ENCODE data around the gene ARL6IP4. TPM values are rescaled to one million over a fixed set of nuclear protein-coding genes. Genes with fewer than 3 reads are reported as not detected.

ARL6IP4 gene
- total RNA-seq, 2 donors from 2014 or later = 146 to 212 TPM

- H3K27me3 Mint-ChIP-seq = no peaks in the 10 kb centered on the region
- H3K4me1 Mint-ChIP-seq (ENCODE audit: low read depth in 2 of 2) = peaks cover 32 to 38% of the 10 kb centered on the region in 2 donors
- no peak overlapping the region for H3K4me3 Mint-ChIP-seq
- no peaks in the 10 kb centered on the region for H3K36me3 Mint-ChIP-seq
- DNase-seq (ENCODE audit: low spot score) = no peak
- H3K27ac Mint-ChIP-seq = peak overlapping the region; percentile 26 to 62
- H3K9me3 Mint-ChIP-seq = no peaks in the 10 kb centered on the region
- no peak for ATAC-seq
Measured at GRCh38 chr12:122949405-122949804, 31.1 kb upstream of the ARL6IP4 start.

- no peak for ATAC-seq
- no peaks in the 10 kb centered on the region for H3K27me3 Mint-ChIP-seq
- H3K36me3 Mint-ChIP-seq = no peaks in the 10 kb centered on the region
- H3K4me3 Mint-ChIP-seq = no peak overlapping the region
- peaks cover 31 to 37% of the 10 kb centered on the region in 2 donors for H3K4me1 Mint-ChIP-seq (ENCODE audit: low read depth in 2 of 2)
- H3K9me3 Mint-ChIP-seq = no peaks in the 10 kb centered on the region
- peak overlapping the region in 1 of 2 donors; percentile 26 for H3K27ac Mint-ChIP-seq
- DNase-seq (ENCODE audit: low spot score) = no peak
Measured at GRCh38 chr12:122949816-122950675, 30.4 kb upstream of the ARL6IP4 start.

- DNase-seq (ENCODE audit: low spot score) = no peak
- peaks cover 25 to 31% of the 10 kb centered on the region in 2 donors for H3K4me1 Mint-ChIP-seq (ENCODE audit: low read depth in 2 of 2)
Measured at GRCh38 chr12:122951406-122951805, 29.1 kb upstream of the ARL6IP4 start.

GRCh38 chr12:122951979-122952892, 28.2 kb upstream of the ARL6IP4 start:
- Mint-ChIP-seq H3K27ac (peak overlapping the region in 1 of 2 donors; percentile 58), H3K27me3 (no peaks in the 10 kb centered on the region), H3K9me3 (no peaks in the 10 kb centered on the region), H3K36me3 (no peaks in the 10 kb centered on the region), H3K4me3 (no peak overlapping the region), H3K4me1 (ENCODE audit: low read depth in 2 of 2) (peaks cover 17 to 22% of the 10 kb centered on the region in 2 donors)
- DNase-seq (ENCODE audit: low spot score) (peak; percentile 82), ATAC-seq (peak; percentile 94 to 96)

More at GRCh38 chr12:122951406-122951805, 29.1 kb upstream of the ARL6IP4 start:
- Mint-ChIP-seq H3K4me3 (no peak overlapping the region), H3K9me3 (no peaks in the 10 kb centered on the region), H3K36me3 (no peaks in the 10 kb centered on the region), H3K27me3 (no peaks in the 10 kb centered on the region), H3K27ac (no peak overlapping the region)
- ATAC-seq = no peak

GRCh38 chr12:122955156-122955555, 25.3 kb upstream of the ARL6IP4 start:
- no peak overlapping the region for H3K27ac Mint-ChIP-seq
- no peak for ATAC-seq
- DNase-seq (ENCODE audit: low spot score) = no peak
- H3K36me3 Mint-ChIP-seq = no peaks in the 10 kb centered on the region
- no peaks in the 10 kb centered on the region for H3K27me3 Mint-ChIP-seq
- H3K4me3 Mint-ChIP-seq = no peak overlapping the region
- H3K9me3 Mint-ChIP-seq = no peaks in the 10 kb centered on the region
- H3K4me1 Mint-ChIP-seq (ENCODE audit: low read depth in 2 of 2) = peaks cover 5 to 7% of the 10 kb centered on the region in 2 donors

GRCh38 chr12:122956035-122956434, 24.4 kb upstream of the ARL6IP4 start:
- Mint-ChIP-seq H3K4me1 (ENCODE audit: low read depth in 2 of 2) (peaks cover 5 to 7% of the 10 kb centered on the region in 2 donors), H3K27me3 (no peaks in the 10 kb centered on the region), H3K36me3 (no peaks in the 10 kb centered on the region), H3K9me3 (no peaks in the 10 kb centered on the region), H3K4me3 (no peak overlapping the region), H3K27ac (no peak overlapping the region)
- no peak for ATAC-seq
- DNase-seq (ENCODE audit: low spot score) = no peak

- no peak for ATAC-seq
- no peak for DNase-seq (ENCODE audit: low spot score)
- no peaks in the 10 kb centered on the region for H3K4me1 Mint-ChIP-seq (ENCODE audit: low read depth in 2 of 2)
Measured at GRCh38 chr12:122958198-122958888, 22.1 kb upstream of the ARL6IP4 start.

GRCh38 chr12:122959566-122960192, 20.8 kb upstream of the ARL6IP4 start:
- peaks cover 0 to 2% of the 10 kb centered on the region in 2 donors for H3K4me1 Mint-ChIP-seq (ENCODE audit: low read depth in 2 of 2)
- H3K9me3 Mint-ChIP-seq = no peaks in the 10 kb centered on the region
- H3K27me3 Mint-ChIP-seq = no peaks in the 10 kb centered on the region
- no peak overlapping the region for H3K27ac Mint-ChIP-seq
- no peaks in the 10 kb centered on the region for H3K36me3 Mint-ChIP-seq
- H3K4me3 Mint-ChIP-seq = no peak overlapping the region
- DNase-seq (ENCODE audit: low spot score) = no peak
- ATAC-seq = no peak

More at GRCh38 chr12:122958198-122958888, 22.1 kb upstream of the ARL6IP4 start:
- Mint-ChIP-seq H3K9me3 (no peaks in the 10 kb centered on the region), H3K27me3 (no peaks in the 10 kb centered on the region), H3K27ac (no peak overlapping the region), H3K4me3 (no peak overlapping the region), H3K36me3 (no peaks in the 10 kb centered on the region)

GRCh38 chr12:122960193-122960569, 20.3 kb upstream of the ARL6IP4 start:
- DNase-seq (ENCODE audit: low spot score) (no peak), ATAC-seq (no peak)
- H3K36me3 Mint-ChIP-seq = no peaks in the 10 kb centered on the region
- H3K27me3 Mint-ChIP-seq = no peaks in the 10 kb centered on the region
- no peaks in the 10 kb centered on the region for H3K9me3 Mint-ChIP-seq
- no peak overlapping the region for H3K4me3 Mint-ChIP-seq
- H3K27ac Mint-ChIP-seq = no peak overlapping the region
- H3K4me1 Mint-ChIP-seq (ENCODE audit: low read depth in 2 of 2) = peaks cover 0 to 6% of the 10 kb centered on the region in 2 donors

- ATAC-seq = no peak
- no peak overlapping the region for H3K4me3 Mint-ChIP-seq
- peaks cover 2 to 6% of the 10 kb centered on the region in 2 donors for H3K4me1 Mint-ChIP-seq (ENCODE audit: low read depth in 2 of 2)
- no peaks in the 10 kb centered on the region for H3K9me3 Mint-ChIP-seq
- no peaks in the 10 kb centered on the region for H3K27me3 Mint-ChIP-seq
- no peaks in the 10 kb centered on the region for H3K36me3 Mint-ChIP-seq
- DNase-seq (ENCODE audit: low spot score) = no peak
- no peak overlapping the region for H3K27ac Mint-ChIP-seq
Measured at GRCh38 chr12:122961531-122962329, 18.8 kb upstream of the ARL6IP4 start.

GRCh38 chr12:122963941-122964265, 16.6 kb upstream of the ARL6IP4 start:
- H3K27ac Mint-ChIP-seq = no peak overlapping the region
- H3K4me3 Mint-ChIP-seq = no peak overlapping the region
- peaks cover 6% of the 10 kb centered on the region in 2 donors for H3K4me1 Mint-ChIP-seq (ENCODE audit: low read depth in 2 of 2)
- no peaks in the 10 kb centered on the region for H3K36me3 Mint-ChIP-seq
- no peaks in the 10 kb centered on the region for H3K9me3 Mint-ChIP-seq
- ATAC-seq (no peak), DNase-seq (ENCODE audit: low spot score) (no peak)
- H3K27me3 Mint-ChIP-seq = no peaks in the 10 kb centered on the region

GRCh38 chr12:122964439-122965257, 15.8 kb upstream of the ARL6IP4 start:
- no peak overlapping the region for H3K27ac Mint-ChIP-seq
- no peaks in the 10 kb centered on the region for H3K36me3 Mint-ChIP-seq
- H3K9me3 Mint-ChIP-seq = no peaks in the 10 kb centered on the region
- peak overlapping the region; percentile 58 for H3K4me3 Mint-ChIP-seq
- H3K27me3 Mint-ChIP-seq = no peaks in the 10 kb centered on the region
- H3K4me1 Mint-ChIP-seq (ENCODE audit: low read depth in 2 of 2) = peaks cover 6% of the 10 kb centered on the region in 2 donors
- ATAC-seq (no peak), DNase-seq (ENCODE audit: low spot score) (no peak)

All from natural killer cell treated with Interleukin-12 subunit alpha and Interleukin-12 subunit beta and Interleukin-15 and Interleukin-18, amount 100 ng/mL, for 72 hours (primary cell).